SKM-1 (cell line): ENCODE data around the gene RNF128.
"Not testable (repeated sequence)": the region's sequence is repeated elsewhere in the genome, so short reads cannot be mapped to it uniquely, and the experiment has no call there.

Experiments used
- DNase-seq: peaks from one replicate; lab custom pipeline; 2025; ENCODE audit not compliant: unreplicated experiment; lab: John Stamatoyannopoulos, UW

The RNF128 gene

DNA sequence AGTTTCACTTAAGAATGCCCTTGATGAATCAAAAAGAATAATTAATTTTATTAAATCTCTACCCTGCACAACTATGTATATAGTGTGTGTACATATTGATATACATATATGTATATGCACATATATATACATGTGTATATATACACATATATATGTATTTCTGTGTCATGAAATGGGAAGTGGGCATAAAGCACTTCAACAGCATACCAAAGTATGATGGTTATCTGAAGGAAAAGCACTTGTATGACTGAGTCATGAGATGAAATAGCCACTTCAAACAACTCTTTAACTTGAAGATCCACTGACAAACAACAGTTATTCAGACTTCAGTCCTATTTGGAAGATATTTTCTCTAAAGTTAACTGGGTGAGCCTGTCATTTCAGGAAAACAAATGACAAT is 16.3 kb downstream of the RNF128 start:
- no peak for DNase-seq

DNA sequence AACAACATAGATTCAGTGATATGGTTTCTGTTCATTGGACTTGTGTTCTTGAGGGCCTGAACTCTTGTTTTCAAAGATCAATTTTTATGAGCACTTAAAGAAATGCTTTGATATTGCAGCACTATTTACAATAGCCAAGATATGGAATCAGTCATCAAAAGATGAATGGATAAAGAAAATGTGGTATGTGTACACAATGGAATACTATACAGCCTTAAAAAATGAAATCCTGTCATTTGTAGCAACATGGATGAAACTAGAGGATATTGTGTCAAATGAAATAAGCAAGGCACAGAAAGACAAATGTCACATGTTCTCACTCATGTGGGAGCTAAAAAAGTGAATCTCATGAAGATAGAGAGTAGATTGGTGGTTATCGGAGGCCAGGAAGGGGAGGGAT is 21.9 kb downstream of the RNF128 start:
- DNase-seq, result no peak

DNA sequence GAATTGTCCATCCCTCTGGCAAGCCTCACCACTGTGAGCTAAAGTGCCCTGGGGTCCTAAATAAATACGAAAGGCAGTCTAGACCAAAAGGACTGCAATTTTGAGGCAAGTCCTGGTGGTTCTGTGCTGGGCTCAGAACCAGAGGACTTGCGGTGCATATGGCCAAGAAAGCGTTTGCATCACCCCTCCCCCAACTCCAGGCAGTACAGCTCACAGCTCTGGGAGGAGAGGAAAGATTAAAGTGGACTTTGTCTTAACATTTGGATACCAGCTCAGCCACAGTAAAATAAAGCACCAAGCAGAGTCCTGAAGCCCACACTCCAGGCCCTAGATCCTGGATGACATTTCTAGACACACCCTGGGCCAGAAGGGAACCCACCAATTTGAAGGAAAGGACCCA is 24.9 kb downstream of the RNF128 start:
- no peak for DNase-seq

DNA sequence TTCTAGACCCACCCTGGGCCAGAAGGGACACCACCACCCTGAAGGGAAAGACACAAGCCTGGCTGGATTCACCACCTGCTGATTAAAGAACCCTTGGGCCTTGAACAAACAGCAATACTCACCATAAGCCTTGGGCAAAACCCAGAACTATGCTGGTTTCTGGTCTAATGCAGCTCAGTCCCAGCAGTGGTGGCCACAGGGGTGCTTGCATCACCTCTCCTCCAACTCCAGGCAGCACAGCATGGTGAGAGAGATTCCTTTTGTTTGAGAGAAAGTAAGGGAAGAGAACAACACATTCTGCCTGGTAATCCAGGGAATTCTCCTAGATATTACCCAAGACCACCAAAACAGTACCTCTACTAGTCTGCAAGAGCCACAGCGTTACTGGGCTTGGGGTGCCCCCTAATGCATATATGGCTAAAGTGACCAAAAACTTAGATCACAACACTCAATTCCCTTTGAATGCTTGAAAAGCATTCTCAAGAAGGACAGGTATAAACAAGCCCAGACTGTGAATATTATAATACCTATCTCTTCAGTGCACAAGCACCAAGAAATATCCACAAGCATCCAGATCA is 25.7 kb downstream of the RNF128 start:
- no peak for DNase-seq

DNA sequence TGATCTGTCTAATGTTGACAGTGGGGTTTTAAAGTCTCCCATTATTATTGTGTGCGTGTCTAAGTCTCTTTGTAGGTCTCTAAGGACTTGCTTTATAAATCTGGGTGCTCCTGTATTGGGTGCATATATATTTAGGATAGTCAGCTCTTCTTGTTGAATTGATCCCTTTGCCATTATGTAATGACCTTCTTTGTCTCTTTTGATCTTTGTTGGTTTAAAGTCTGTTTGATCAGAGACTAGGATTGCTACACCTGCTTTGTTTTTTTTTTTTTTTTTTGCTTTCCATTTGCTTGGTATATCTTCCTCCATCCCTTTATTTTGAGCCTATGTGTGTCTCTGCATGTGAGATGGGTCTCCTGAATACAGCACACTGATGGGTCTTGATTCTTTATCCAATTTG is 42.8 kb downstream of the RNF128 start:
- not testable (repeated sequence) for DNase-seq

DNA sequence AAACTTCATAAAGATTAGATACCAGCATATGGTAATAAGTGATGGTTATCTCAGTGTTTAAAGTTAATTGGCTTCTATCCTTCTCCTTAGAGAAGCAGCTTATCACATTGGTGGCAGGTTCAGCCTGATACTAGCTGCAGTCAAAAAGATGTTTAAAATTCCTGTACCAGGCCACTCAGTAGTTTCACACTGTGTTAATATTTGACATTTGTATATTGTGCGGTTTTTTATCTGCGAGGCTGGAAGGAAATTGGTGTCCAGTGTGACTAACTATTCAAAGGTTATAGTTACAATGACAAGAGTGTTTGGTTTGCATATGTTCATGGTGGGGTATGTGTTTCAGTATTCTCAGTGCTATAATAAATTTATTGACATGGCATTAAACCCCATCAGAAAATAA is 48.5 kb downstream of the RNF128 start:
- no peak for DNase-seq

GRCh38 chrX:106780264-106780663 is 53.8 kb downstream of the RNF128 start:
- no peak for DNase-seq

GRCh38 chrX:106780664-106781377 is 54.3 kb downstream of the RNF128 start:
- no peak for DNase-seq

DNA sequence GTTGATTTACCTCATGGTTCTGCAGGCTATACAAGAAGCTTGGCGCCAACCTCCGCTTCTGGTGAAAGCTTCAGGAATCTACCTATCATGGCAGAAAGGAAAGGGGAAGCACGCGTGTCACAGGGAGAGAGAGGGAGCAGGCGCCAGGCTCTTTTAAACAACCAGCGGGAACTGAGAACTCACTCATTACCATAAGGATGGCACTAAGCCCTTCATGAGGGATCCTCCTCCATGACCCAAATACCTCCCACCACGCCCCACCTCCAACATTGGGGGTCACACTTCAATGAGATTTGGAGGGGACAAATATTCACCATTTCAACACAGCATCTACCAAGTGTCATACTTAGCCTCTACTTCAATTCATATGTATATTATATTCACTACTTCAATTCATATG is 57.2 kb downstream of the RNF128 start:
- no peak for DNase-seq

DNA sequence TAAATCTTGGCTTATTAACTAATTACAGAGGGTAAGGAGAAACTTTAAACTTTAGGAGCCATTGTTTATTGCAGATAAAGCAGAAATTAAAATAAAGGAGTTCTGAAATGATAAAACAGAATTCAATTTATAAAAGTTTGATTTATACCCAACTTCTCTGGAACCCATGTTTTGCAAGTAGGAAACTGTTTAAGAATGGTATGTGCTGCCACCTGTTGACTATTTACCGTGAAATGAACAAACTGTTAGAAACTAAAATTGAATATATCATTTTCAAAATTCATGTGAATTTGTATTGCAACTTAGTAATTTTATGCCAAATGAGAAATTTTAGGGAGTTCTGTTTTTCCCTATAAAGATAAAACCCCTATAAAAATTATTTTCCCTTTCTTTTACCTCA is 65.0 kb downstream of the RNF128 start:
- DNase-seq, result no peak

- no peak for DNase-seq
Observed at GRCh38 chrX:106802063-106802387, 75.5 kb downstream of the RNF128 start.

DNA sequence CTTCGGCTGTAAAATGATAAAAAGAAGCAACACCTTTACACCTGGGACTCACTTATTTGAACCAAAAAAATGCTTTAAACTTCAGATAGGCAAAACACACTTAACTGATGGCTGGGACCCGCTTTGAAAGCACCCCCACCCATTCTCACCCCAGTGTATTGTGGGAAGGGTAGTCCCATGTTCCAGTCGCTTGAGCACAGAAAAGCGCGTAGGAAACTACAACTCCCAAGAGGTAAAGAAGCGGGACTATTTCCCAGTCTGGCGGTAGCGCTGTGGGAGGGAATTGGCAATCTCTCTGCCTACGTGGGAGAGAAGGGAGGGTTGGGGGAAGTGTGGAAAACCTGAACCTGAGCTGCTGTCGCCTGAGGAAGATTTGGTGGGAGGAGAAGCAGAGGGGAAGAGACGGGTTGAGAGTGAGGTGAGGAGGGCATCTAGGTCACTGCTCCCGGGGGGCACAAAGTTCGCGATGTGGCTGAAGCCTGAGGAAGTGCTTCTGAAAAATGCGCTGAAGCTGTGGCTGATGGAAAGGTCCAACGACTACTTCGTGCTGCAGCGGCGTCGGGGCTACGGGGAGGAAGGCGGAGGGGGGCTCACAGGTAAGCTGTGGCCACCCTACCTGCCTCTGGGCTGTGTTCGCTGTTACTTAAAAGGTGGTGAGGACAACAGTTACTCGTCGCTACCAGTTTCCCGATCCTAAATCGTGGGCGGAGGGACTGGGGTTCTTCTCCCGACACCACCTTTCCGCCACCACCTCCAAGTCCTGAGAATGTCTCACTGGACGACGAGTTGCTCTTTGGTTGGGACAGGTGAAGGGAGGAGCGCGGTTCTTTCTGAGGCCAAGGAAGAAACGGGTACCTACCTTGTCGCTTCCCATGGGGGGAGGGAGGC is 76.1 kb downstream of the RNF128 start, which contains the start of gene TBC1D8B:
TSS of gene TBC1D8B (plus strand) at position 286 of the 888 bp plus-strand sequence. CDS start at position 467, 181 bp downstream.
- DNase-seq, result peak; percentile 35

DNA sequence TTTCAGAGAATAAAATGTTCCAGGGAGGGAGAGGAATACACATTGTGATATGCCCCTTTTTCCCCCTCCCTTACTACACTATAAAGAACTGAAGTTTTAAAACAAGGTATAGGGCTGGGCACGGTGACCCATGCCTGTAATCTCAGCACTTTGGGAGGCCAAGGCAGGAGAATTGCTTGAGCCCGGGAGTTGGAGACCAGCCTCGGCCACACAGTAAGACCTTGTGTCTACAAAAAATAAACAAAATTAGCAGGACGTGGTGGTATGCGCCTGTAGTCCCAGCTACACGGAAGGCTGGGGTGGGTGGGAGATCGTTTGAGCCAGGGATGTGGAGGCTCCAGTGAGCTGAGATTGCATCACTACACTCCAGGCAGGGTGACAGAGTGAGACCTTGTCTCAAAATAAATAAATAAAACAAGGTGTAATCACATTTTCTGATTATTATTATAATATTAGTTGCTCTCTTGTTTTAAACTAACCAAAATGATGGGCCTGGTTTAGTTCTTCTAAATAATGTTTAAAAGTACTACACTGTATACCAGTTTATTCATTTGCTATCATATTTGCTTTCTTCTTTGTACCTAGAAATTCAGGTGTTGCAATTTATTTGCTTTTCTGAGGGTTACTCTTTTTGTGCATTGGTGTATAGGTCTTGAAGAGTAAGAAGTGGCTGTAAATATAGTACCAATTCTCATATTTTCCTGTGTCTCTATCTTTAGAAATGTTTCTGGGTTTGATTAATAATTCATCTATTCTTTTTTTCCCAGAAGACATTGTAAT is 84.8 kb downstream of the RNF128 start:
- DNase-seq, result no peak

- DNase-seq, result not testable (repeated sequence)
Observed at GRCh38 chrX:106812930-106813329, 86.4 kb downstream of the RNF128 start.

DNA sequence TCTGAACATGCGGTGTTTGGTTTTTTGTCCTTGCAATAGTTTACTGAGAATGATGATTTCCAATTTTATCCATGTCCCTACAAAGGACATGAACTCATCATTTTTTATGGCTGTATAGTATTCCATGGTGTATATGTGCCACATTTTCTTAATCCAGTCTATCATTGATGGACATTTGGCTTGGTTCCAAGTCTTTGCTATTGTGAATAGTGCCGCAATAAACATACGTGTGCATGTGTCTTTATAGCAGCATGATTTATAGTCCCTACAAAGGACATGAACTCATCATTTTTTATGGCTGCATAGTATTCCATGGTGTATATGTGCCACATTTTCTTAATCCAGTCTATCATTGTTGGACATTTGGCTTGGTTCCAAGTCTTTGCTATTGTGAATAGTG is 87.6 kb downstream of the RNF128 start:
- DNase-seq, result not testable (repeated sequence)
